HepG2 (cell line): ENCODE measurements around the gene AURKA. TPM values are rescaled to one million over a fixed set of nuclear protein-coding genes. Genes with fewer than 3 reads are reported as not detected.

Source experiments
- ATF7-NPFF ChIP-seq: sonication (generic); formaldehyde crosslinking; IDR thresholded peaks from 2 replicates; pipeline ENCODE4 v1.8.1; 2023; ENCODE audit warnings: mild to moderate bottlenecking, low read depth, missing genetic modification reagents, moderate library complexity
- EP300 ChIP-seq, 3 experiments: sonication (generic) in 1 of 3; formaldehyde crosslinking in 1 of 3; IDR thresholded peaks; 2 replicates each; pipeline versions ENCODE4 v1.5.1 to v1.6.1; 2011 to 2020; ENCODE audit warnings: low read depth in 2 of 3, low read length in 2 of 3, borderline replicate concordance in 1 of 3, improper control_type of control experiment in 1 of 3, mild to moderate bottlenecking in 1 of 3, missing genetic modification reagents in 1 of 3, moderate library complexity in 1 of 3
- FOXK1 ChIP-seq: sonication (generic); formaldehyde crosslinking; IDR thresholded peaks from 2 replicates; pipeline ENCODE4 v1.4.0; 2020; ENCODE audit warnings: low read depth, missing genetic modification reagents, borderline replicate concordance
- GLI4 ChIP-seq: sonication (generic); formaldehyde crosslinking; IDR thresholded peaks from 2 replicates; pipeline ENCODE4 v1.5.1; 2020; ENCODE audit warnings: missing genetic modification reagents, mild to moderate bottlenecking, moderate library complexity, borderline replicate concordance
- KLF11 ChIP-seq: IDR thresholded peaks from 2 replicates; pipeline ENCODE4 v1.6.1; 2016; ENCODE audit warnings: missing compliant biosample characterization
- PRMT3 ChIP-seq: sonication (generic); formaldehyde crosslinking; IDR thresholded peaks from 2 replicates; pipeline ENCODE4 v1.8.1; 2022; ENCODE audit warnings: low read depth, mild to moderate bottlenecking, moderate library complexity, missing genetic modification reagents, borderline replicate concordance
- TEAD2 ChIP-seq: sonication (generic); formaldehyde crosslinking; IDR thresholded peaks from 2 replicates; pipeline ENCODE4 v1.9.0; 2021; ENCODE audit warnings: missing genetic modification reagents
- TFDP1 ChIP-seq: IDR thresholded peaks from 2 replicates; pipeline ENCODE4 v1.6.1; 2016; ENCODE audit warnings: missing compliant biosample characterization, missing genetic modification reagents, borderline replicate concordance
- ZBTB14 ChIP-seq: sonication (generic); formaldehyde crosslinking; IDR thresholded peaks from 2 replicates; pipeline ENCODE4 v1.4.0; 2020; ENCODE audit warnings: missing genetic modification reagents
- ZKSCAN1 ChIP-seq: fragments of 150-350 bp; IDR thresholded peaks from 2 replicates; pipeline ENCODE4 v1.6.1; 2014; ENCODE audit warnings: low read length
- ZMYM4 ChIP-seq: sonication (generic); formaldehyde crosslinking; IDR thresholded peaks from 2 replicates; pipeline ENCODE4 v1.8.1; 2023; ENCODE audit warnings: mild to moderate bottlenecking, missing genetic modification reagents
- ZNF121 ChIP-seq: sonication (generic); formaldehyde crosslinking; IDR thresholded peaks from 2 replicates; pipeline ENCODE4 v1.5.0; 2020; ENCODE audit warnings: mild to moderate bottlenecking, missing genetic modification reagents
- ZNF280D ChIP-seq: sonication (generic); formaldehyde crosslinking; IDR thresholded peaks from 2 replicates; pipeline ENCODE4 v1.5.1; 2020; ENCODE audit warnings: mild to moderate bottlenecking, missing genetic modification reagents
- ZNF362 ChIP-seq: sonication (generic); formaldehyde crosslinking; IDR thresholded peaks from 2 replicates; pipeline ENCODE4 v1.4.0; 2020; ENCODE audit warnings: missing genetic modification reagents, mild to moderate bottlenecking, borderline replicate concordance
- ZNF546 ChIP-seq: sonication (generic); formaldehyde crosslinking; conservative IDR thresholded peaks from 2 replicates; pipeline ENCODE4 v1.8.1; 2023; ENCODE audit warnings: mild to moderate bottlenecking, missing genetic modification reagents
- ZNF576 ChIP-seq: sonication (generic); formaldehyde crosslinking; IDR thresholded peaks from 2 replicates; pipeline ENCODE4 v1.4.0; 2020; ENCODE audit warnings: mild to moderate bottlenecking, missing genetic modification reagents
- ZNF710 ChIP-seq: sonication (generic); formaldehyde crosslinking; IDR thresholded peaks from 2 replicates; pipeline ENCODE4 v1.5.0; 2020; ENCODE audit warnings: mild to moderate bottlenecking, missing genetic modification reagents, borderline replicate concordance
- ZNF883 ChIP-seq: sonication (generic); formaldehyde crosslinking; IDR thresholded peaks from 2 replicates; pipeline ENCODE4 v1.5.1; 2020; ENCODE audit warnings: mild to moderate bottlenecking, missing genetic modification reagents; ENCODE audit errors: not compliant biosample characterization
- polyA plus RNA-seq, 8 experiments: library from polyadenylated mRNA; depleted of rRNA in 3 of 8; stranded (reverse) in 7 of 8; unstranded in 1 of 8; fragments of >200 nt; fragmentation: Illumina TruSeq in 4 of 8; extraction: Trizol in 4 of 8; gene quantifications; 2 replicates each; pipeline versions ENCODE4 v1.2.1 to v1.2.3, GENCODE V29; 2011 to 2016; ENCODE audit warnings: low read depth in 4 of 8, missing spikeins in 1 of 8, mixed read lengths in 1 of 8; ENCODE audit not compliant: insufficient read depth in 1 of 8
- total RNA-seq, 5 experiments: library from RNA; depleted of rRNA; stranded (reverse); fragments of >200 nt; fragmentation: Illumina TruSeq; extraction: Trizol; gene quantifications; 2 replicates each; pipeline ENCODE4 v1.2.3, GENCODE V29; 2016; ENCODE audit warnings: low read depth in 1 of 5

The AURKA gene
- total and polyA plus RNA-seq, 2 of the 13 experiments (the other 11 are each of a cell fraction or from before 2014, with no cell fraction given) = 96.4 to 224 TPM

GRCh38 chr20:56392132-56392880, at the start of gene AURKA, which contains the start of gene CSTF1 (continued):
- TF ChIP-seq ZNF280D (CRISPR knock-in tag) (peak; percentile 99), ZNF576 (CRISPR knock-in tag) (no peak), KLF11 (CRISPR knock-in tag) (peak; percentile 99), ZNF546 (peak; percentile 82; the same call in 1 of the 2 replicates), ZNF710 (CRISPR knock-in tag) (peak; percentile 93; the same call in 1 of the 2 replicates), ZNF883 (CRISPR knock-in tag) (peak; percentile 95), PRMT3 (CRISPR knock-in tag) (no peak), ZNF121 (CRISPR knock-in tag) (peak; percentile 82; the same call in 1 of the 2 replicates), ZKSCAN1 (peak; percentile 66), EP300 (IDR thresholded peaks at IDR 0.05; ENCODE audit: low read depth in 2 of 2, low read length in 2 of 2) (peak; percentile 78 to 91; a peak in 3 of 4 replicates), EP300 (CRISPR knock-in tag; IDR thresholded peaks at IDR 0.05; ENCODE audit: borderline replicate concordance) (peak; percentile 91; the same call in 1 of the 2 replicates), ZBTB14 (CRISPR knock-in tag) (peak; percentile 67; the same call in 1 of the 2 replicates), GLI4 (CRISPR knock-in tag) (peak; percentile 87), ATF7-NPFF (CRISPR knock-in tag) (peak; percentile 99), ZMYM4 (CRISPR knock-in tag) (peak; percentile 100), FOXK1 (peak; percentile 97; the same call in 1 of the 2 replicates), TEAD2 (CRISPR knock-in tag) (peak; percentile 93), TFDP1 (peak; percentile 97), ZNF362 (CRISPR knock-in tag) (peak; percentile 50)
